ENCODE results near the gene TP53I11. TPM values are rescaled to one million over a fixed set of nuclear protein-coding genes. Genes with fewer than 3 reads are reported as not detected.

Gene TP53I11
- total RNA-seq, 1 donor from 2014 or later: 23.1 TPM

DNA sequence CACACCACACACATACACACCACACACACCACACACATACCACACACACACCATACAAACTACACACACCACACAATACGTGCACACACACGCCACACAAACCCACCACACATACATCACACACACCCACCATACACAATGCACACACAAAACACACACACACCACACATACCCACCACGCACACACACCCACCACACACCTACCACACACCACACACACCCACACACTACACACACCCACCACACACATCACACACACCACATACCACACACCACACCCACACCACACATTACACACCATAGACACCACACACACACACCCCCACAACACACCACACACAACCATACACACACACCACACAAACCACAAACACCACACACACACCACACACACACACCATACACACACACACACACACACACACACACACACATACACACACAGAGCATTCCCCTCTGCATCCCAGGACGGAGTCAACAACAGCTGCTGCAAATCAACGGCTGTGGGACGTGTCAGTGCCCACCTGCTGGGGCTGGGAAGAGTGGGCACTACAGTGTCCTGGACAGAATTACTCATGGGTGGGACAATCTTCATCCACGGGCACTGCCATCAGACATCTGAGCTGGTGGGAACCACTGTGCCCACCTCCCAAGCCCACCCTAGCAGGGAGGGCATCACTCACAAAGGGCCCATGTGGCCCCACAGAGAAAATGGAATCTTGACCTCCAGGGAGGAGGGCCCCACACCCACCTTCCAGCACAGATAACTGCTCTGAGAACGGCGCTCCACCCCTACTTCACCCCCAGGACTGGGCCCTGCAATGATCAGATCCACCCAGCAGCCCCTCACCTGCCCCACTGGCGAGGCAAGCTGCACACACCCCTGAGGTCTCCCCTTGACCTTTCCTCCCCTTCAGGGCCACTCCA is 8.4 kb downstream of the TP53I11 start:
- Mint-ChIP-seq H3K27me3 (ENCODE audit: insufficient read depth, low read depth) (peaks cover 4% of the 10 kb centered on the region), H3K4me3 (peak overlapping the region; percentile 42), H3K36me3 (no peaks in the 10 kb centered on the region), H3K9me3 (no peaks in the 10 kb centered on the region), H3K4me1 (peaks cover 61% of the 10 kb centered on the region), H3K27ac (peak overlapping the region; percentile 57)
- Histone ChIP-seq H3K79me2 (ENCODE audit: low read depth) (peaks cover 90% of the 10 kb centered on the region), H3K9ac (no peak overlapping the region), H3K27ac (no peak overlapping the region), H3K36me3 (no peaks in the 10 kb centered on the region), H2AFZ (replicated peaks) (no peak overlapping the region), H3K4me1 (peaks cover 45% of the 10 kb centered on the region), H3K27me3 (no peaks in the 10 kb centered on the region), H3K4me2 (no peak overlapping the region), H3K4me3 (no peak overlapping the region), H4K20me1 (ENCODE audit: low read depth) (peaks cover 100% of the 10 kb centered on the region), H3F3A (ENCODE audit: low read depth) (peaks cover 43% of the 10 kb centered on the region), H3K9me3 (ENCODE audit: low read depth) (no peaks in the 10 kb centered on the region)
- no peak for DNase-seq (ENCODE audit: low spot score)
- TF ChIP-seq, protein P1, sequence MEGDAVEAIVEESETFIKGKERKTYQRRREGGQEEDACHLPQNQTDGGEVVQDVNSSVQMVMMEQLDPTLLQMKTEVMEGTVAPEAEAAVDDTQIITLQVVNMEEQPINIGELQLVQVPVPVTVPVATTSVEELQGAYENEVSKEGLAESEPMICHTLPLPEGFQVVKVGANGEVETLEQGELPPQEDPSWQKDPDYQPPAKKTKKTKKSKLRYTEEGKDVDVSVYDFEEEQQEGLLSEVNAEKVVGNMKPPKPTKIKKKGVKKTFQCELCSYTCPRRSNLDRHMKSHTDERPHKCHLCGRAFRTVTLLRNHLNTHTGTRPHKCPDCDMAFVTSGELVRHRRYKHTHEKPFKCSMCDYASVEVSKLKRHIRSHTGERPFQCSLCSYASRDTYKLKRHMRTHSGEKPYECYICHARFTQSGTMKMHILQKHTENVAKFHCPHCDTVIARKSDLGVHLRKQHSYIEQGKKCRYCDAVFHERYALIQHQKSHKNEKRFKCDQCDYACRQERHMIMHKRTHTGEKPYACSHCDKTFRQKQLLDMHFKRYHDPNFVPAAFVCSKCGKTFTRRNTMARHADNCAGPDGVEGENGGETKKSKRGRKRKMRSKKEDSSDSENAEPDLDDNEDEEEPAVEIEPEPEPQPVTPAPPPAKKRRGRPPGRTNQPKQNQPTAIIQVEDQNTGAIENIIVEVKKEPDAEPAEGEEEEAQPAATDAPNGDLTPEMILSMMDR (IDR thresholded peaks at IDR 0.05): no peak
- TF ChIP-seq EZH2 (IDR thresholded peaks at IDR 0.05): no peak
- TF ChIP-seq EZH2phosphoT487 (IDR thresholded peaks at IDR 0.05): no peak

DNA sequence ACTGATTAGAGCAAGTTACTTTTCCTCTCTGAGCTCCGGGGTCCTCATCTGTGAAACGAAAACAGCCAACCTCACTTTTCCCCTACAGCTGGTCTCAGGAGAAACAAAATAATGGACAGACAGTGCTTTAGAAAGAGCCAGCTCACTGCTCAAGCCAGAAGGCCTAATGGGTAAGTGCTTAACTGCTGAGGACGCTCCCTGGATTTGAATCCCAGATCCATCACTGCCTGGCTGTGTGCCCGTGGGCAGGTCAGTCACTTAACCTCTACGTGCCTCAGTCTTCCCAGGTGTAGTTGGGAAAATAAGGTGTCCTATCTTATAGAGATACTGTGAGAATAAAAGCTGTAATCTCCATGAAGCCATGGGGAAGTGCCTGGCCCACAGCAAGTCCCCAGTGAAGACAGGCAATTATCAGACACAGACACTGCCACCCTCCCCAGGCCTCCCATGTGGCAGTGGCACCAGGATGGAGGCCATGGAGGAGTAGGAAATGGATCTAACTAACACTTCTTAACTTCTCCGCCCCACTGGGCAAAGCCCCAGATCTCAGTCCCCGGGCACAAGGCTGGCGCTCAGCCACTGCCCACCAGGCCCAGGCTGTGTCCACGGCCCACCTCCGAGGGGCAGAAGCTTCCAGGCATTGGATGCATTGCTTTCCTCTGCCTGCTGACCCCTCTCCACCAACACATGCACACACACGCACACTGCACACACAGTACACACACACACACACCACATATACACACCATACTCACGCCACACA is 9.2 kb downstream of the TP53I11 start:
- Histone ChIP-seq H3K9ac (no peak overlapping the region), H3K27ac (no peak overlapping the region), H3F3A (ENCODE audit: low read depth) (peaks cover 42% of the 10 kb centered on the region), H3K9me3 (ENCODE audit: low read depth) (no peaks in the 10 kb centered on the region), H4K20me1 (ENCODE audit: low read depth) (peaks cover 100% of the 10 kb centered on the region), H3K4me3 (no peak overlapping the region), H3K27me3 (no peaks in the 10 kb centered on the region), H2AFZ (replicated peaks) (no peak overlapping the region), H3K36me3 (no peaks in the 10 kb centered on the region), H3K4me2 (no peak overlapping the region), H3K4me1 (peaks cover 36% of the 10 kb centered on the region), H3K79me2 (ENCODE audit: low read depth) (peaks cover 81% of the 10 kb centered on the region)
- TF ChIP-seq, protein P1 (IDR thresholded peaks at IDR 0.05): no peak
- TF ChIP-seq EZH2phosphoT487 (IDR thresholded peaks at IDR 0.05): no peak
- no peak for TF ChIP-seq EZH2 (IDR thresholded peaks at IDR 0.05)
- Mint-ChIP-seq H3K4me3 (no peak overlapping the region), H3K9me3 (no peaks in the 10 kb centered on the region), H3K27me3 (ENCODE audit: insufficient read depth, low read depth) (peaks cover 8% of the 10 kb centered on the region), H3K27ac (peak overlapping the region; percentile 13), H3K36me3 (no peaks in the 10 kb centered on the region), H3K4me1 (peaks cover 53% of the 10 kb centered on the region)
- DNase-seq (ENCODE audit: low spot score): no peak

DNA sequence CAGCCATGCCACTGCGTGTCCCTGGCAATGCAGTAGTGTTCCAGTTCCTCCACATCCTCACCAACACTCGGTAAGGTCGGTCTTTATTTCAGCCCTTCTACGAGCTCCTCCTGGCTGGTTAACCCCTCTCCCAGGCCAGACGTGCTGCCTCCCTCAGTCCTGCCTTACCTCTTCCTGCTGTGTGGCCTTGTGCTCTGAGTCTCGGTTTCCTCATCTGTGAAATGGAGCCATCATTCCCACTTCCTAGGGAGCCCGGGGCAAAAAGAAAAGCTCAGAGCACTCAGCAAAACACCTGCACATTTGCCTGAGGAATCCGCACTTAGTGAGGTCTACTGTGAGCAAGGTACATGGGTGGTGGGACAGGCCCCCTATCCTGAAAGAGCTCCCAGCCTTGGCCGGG is 9.8 kb downstream of the TP53I11 start:
- peaks cover 49% of the 10 kb centered on the region for H3K4me1 Mint-ChIP-seq
- no peaks in the 10 kb centered on the region for H3K36me3 ChIP-seq

More for the DNA sequence above, 9.8 kb downstream of the TP53I11 start:
- Mint-ChIP-seq H3K27me3 (ENCODE audit: insufficient read depth, low read depth) (peaks cover 9% of the 10 kb centered on the region), H3K9me3 (no peaks in the 10 kb centered on the region), H3K27ac (no peak overlapping the region), H3K36me3 (no peaks in the 10 kb centered on the region), H3K4me3 (no peak overlapping the region)
- H3K79me2 ChIP-seq (ENCODE audit: low read depth): peaks cover 76% of the 10 kb centered on the region
- no peak overlapping the region for H2AFZ ChIP-seq (replicated peaks)
- TF ChIP-seq EZH2phosphoT487 (IDR thresholded peaks at IDR 0.05) (no peak), EZH2 (IDR thresholded peaks at IDR 0.05) (no peak)
- TF ChIP-seq, protein P1 (IDR thresholded peaks at IDR 0.05): no peak
- H3K27me3 ChIP-seq: no peaks in the 10 kb centered on the region
- H3K4me1 ChIP-seq: peaks cover 30% of the 10 kb centered on the region
- peaks cover 100% of the 10 kb centered on the region for H4K20me1 ChIP-seq (ENCODE audit: low read depth)
- no peak overlapping the region for H3K9ac ChIP-seq
- no peak overlapping the region for H3K4me3 ChIP-seq
- no peaks in the 10 kb centered on the region for H3K9me3 ChIP-seq (ENCODE audit: low read depth)
- no peak overlapping the region for H3K27ac ChIP-seq
- no peak for DNase-seq (ENCODE audit: low spot score)
- H3K4me2 ChIP-seq: no peak overlapping the region
- peaks cover 36% of the 10 kb centered on the region for H3F3A ChIP-seq (ENCODE audit: low read depth)

All from neural progenitor cell (in vitro differentiated cells).